Liver (tissue), 9 donors: ENCODE results near the gene CEMIP. TPM values are rescaled to one million over a fixed set of nuclear protein-coding genes. Genes with fewer than 3 reads are reported as not detected.

ENCODE experiments used
- DNase-seq: peaks from one replicate; pipeline ENCODE4 v3.0.0-alpha.2; 2017; ENCODE audit warnings: low spot score
- H3K27ac ChIP-seq, 2 donors: one replicate each; pipeline ENCODE4 v1.7.0; 2013; ENCODE audit warnings: inconsistent platforms in 2 of 2, low read length in 2 of 2, control low read depth in 1 of 2, low read depth in 1 of 2, mild to moderate bottlenecking in 1 of 2
- H3K27me3 ChIP-seq, 4 donors: one replicate each; pipeline versions ENCODE4 v1.6.1 to v1.7.0; 2013; ENCODE audit warnings: low read length in 3 of 4, inconsistent platforms in 1 of 4, mild to moderate bottlenecking in 1 of 4, moderate library complexity in 1 of 4; ENCODE audit not compliant: control insufficient read depth in 4 of 4, insufficient read depth in 4 of 4
- H3K36me3 ChIP-seq, 4 donors: one replicate each; pipeline versions ENCODE4 v1.6.1 to v1.7.0; 2013; ENCODE audit warnings: low read length in 3 of 4, mild to moderate bottlenecking in 3 of 4, low read depth in 1 of 4, moderate library complexity in 1 of 4; ENCODE audit not compliant: control insufficient read depth in 4 of 4, insufficient read depth in 3 of 4
- H3K4me1 ChIP-seq, 4 donors: one replicate each; pipeline versions ENCODE4 v1.6.1 to v1.7.0; 2013; ENCODE audit warnings: low read length in 3 of 4, mild to moderate bottlenecking in 3 of 4, moderate library complexity in 1 of 4; ENCODE audit not compliant: control insufficient read depth in 4 of 4, insufficient read depth in 4 of 4
- H3K4me3 ChIP-seq, 3 donors: one replicate each; pipeline versions ENCODE4 v1.6.1 to v1.7.0; 2013; ENCODE audit warnings: low read length in 3 of 3, control low read depth in 1 of 3, low read depth in 1 of 3, mild to moderate bottlenecking in 1 of 3
- H3K9ac ChIP-seq, 2 donors: one replicate each; pipeline ENCODE4 v1.7.0; 2013; ENCODE audit warnings: low read length in 2 of 2, mild to moderate bottlenecking in 2 of 2, moderate library complexity in 2 of 2, control low read depth in 1 of 2, low read depth in 1 of 2
- H3K9me3 ChIP-seq, 4 donors: one replicate each; pipeline versions ENCODE4 v1.6.1 to v1.7.0; 2013; ENCODE audit warnings: low read length in 3 of 4; ENCODE audit not compliant: control insufficient read depth in 4 of 4
- ATF3 ChIP-seq: IDR thresholded peaks from 2 replicates; pipeline ENCODE4 v1.6.1; 2016; ENCODE audit warnings: antibody characterized with exemption
- CTCF ChIP-seq: fragments of 150-350 bp; IDR thresholded peaks from 2 replicates; pipeline ENCODE4 v1.5.1; 2017; ENCODE audit warnings: improper control_type of control experiment, low read depth, low read length; ENCODE audit not compliant: missing input control
- EGR1 ChIP-seq, 2 donors: IDR thresholded peaks; 2 replicates each; pipeline ENCODE4 v1.6.1; 2016 to 2018; ENCODE audit warnings: antibody characterized with exemption in 2 of 2, low read depth in 2 of 2
- FOXA2 ChIP-seq: IDR thresholded peaks from 2 replicates; pipeline ENCODE4 v1.6.1; 2016; ENCODE audit warnings: antibody characterized with exemption
- GABPA ChIP-seq, 2 donors: IDR thresholded peaks in 1 of 2; conservative IDR thresholded peaks in 1 of 2; 2 replicates each; pipeline ENCODE4 v1.6.1; 2016; ENCODE audit warnings: antibody characterized with exemption in 2 of 2, mild to moderate bottlenecking in 1 of 2, moderate library complexity in 1 of 2
- HNF4A ChIP-seq, 2 donors: conservative IDR thresholded peaks; 2 replicates each; pipeline ENCODE4 v1.6.1; 2016; ENCODE audit warnings: antibody characterized with exemption in 2 of 2, mild to moderate bottlenecking in 2 of 2
- JUND ChIP-seq, 2 donors: IDR thresholded peaks; 2 replicates each; pipeline ENCODE4 v1.6.1; 2016; ENCODE audit warnings: antibody characterized with exemption in 2 of 2
- MAX ChIP-seq: IDR thresholded peaks from 2 replicates; pipeline ENCODE4 v1.6.1; 2016; ENCODE audit warnings: antibody characterized with exemption
- NR2F2 ChIP-seq: IDR thresholded peaks from 2 replicates; pipeline ENCODE4 v1.6.1; 2016; ENCODE audit warnings: antibody characterized with exemption
- RAD21 ChIP-seq, 2 donors: IDR thresholded peaks; 2 replicates each; pipeline ENCODE4 v1.6.1; 2016; ENCODE audit warnings: antibody characterized with exemption in 2 of 2, mild to moderate bottlenecking in 2 of 2
- REST ChIP-seq: IDR thresholded peaks from 2 replicates; pipeline ENCODE4 v1.6.1; 2016; ENCODE audit warnings: antibody characterized with exemption, mild to moderate bottlenecking
- RXRA ChIP-seq, 2 donors: IDR thresholded peaks; 2 replicates each; pipeline ENCODE4 v1.6.1; 2017 to 2018; ENCODE audit warnings: antibody characterized with exemption in 2 of 2, mild to moderate bottlenecking in 1 of 2
- SP1 ChIP-seq: IDR thresholded peaks from 2 replicates; pipeline ENCODE4 v1.6.1; 2018; ENCODE audit warnings: antibody characterized with exemption, mild to moderate bottlenecking
- TAF1 ChIP-seq: conservative IDR thresholded peaks from 2 replicates; pipeline ENCODE4 v1.6.1; 2016; ENCODE audit warnings: antibody characterized with exemption, mild to moderate bottlenecking
- YY1 ChIP-seq: IDR thresholded peaks from 2 replicates; pipeline ENCODE4 v1.6.1; 2016; ENCODE audit warnings: antibody characterized with exemption, mild to moderate bottlenecking
- ZBTB33 ChIP-seq: IDR thresholded peaks from 2 replicates; pipeline ENCODE4 v1.6.1; 2016; ENCODE audit warnings: antibody characterized with exemption
- WGBS: extraction: QIAGEN DNeasy Blood & Tissue Kit; methylation state at CpG from one replicate; pipeline ENCODE4 v1.1.7; 2013; 5-methylcytosine and 5-hydroxymethylcytosine counted together
- polyA plus RNA-seq, 2 donors: library from polyadenylated mRNA; stranded (reverse) in 1 of 2; unstranded in 1 of 2; fragments of 200-250 nt in 1 of 2; fragments of >200 nt in 1 of 2; fragmentation: Nextera tagmentation in 1 of 2; extraction: Ambion mirVana in 1 of 2; gene quantifications; one replicate each; pipeline versions ENCODE4 v1.2.1 to v1.2.3, GENCODE V29; 2013 to 2015
- total RNA-seq, 2 donors: library from RNA; depleted of rRNA; stranded (reverse); fragments of >200 nt; gene quantifications; one replicate each; pipeline ENCODE4 v1.2.3, GENCODE V29; 2014
- donor health status: healthy.
- donor health status: healthy.
- donor health status: healthy.
- donor health status: healthy.
- donor health status: healthy.

The CEMIP gene
- total and polyA plus RNA-seq, 4 donors, result under 0.01 to 0.89 (median 0.21) TPM

- DNase-seq, result no peak
- no peak overlapping the region for H3K9ac ChIP-seq
- no peaks in the 10 kb centered on the region for H3K9me3 ChIP-seq
- H3K27me3 ChIP-seq, result peaks cover 0 to 10% (median 0%) of the 10 kb centered on the region in 4 donors
- H3K4me3 ChIP-seq, result no peak overlapping the region
- H3K4me1 ChIP-seq, result no peaks in the 10 kb centered on the region
- H3K36me3 ChIP-seq, result no peaks in the 10 kb centered on the region
- no peak overlapping the region for H3K27ac ChIP-seq
- no peak for TF ChIP-seq EGR1 (IDR thresholded peaks at IDR 0.05; ENCODE audit: low read depth in 2 of 2)
- no peak for TF ChIP-seq YY1
- TF ChIP-seq GABPA (IDR thresholded peaks at IDR 0.05 in 1 of 2, conservative IDR thresholded peaks at IDR 0.05 in 1 of 2), result no peak
- no peak for TF ChIP-seq ZBTB33
- TF ChIP-seq HNF4A (conservative IDR thresholded peaks at IDR 0.05), result no peak
- TF ChIP-seq CTCF, result no peak
- no peak for TF ChIP-seq MAX
- no peak for TF ChIP-seq SP1
- no peak for TF ChIP-seq ATF3
- no peak for TF ChIP-seq RXRA (IDR thresholded peaks at IDR 0.05)
- no peak for TF ChIP-seq TAF1
- 68% methylated on average over 6 of the region's 6 CpGs for WGBS
Observed at GRCh38 chr15:80788536-80788935, 9.4 kb downstream of the CEMIP start.

GRCh38 chr15:80789296-80789695 lies 10.1 kb downstream of the CEMIP start:
- DNase-seq, result no peak
- Histone ChIP-seq H3K4me1 (no peaks in the 10 kb centered on the region), H3K4me3 (no peak overlapping the region), H3K27me3 (peaks cover 0 to 10% (median 0%) of the 10 kb centered on the region in 4 donors), H3K27ac (no peak overlapping the region), H3K36me3 (no peaks in the 10 kb centered on the region), H3K9me3 (no peaks in the 10 kb centered on the region), H3K9ac (no peak overlapping the region)
- WGBS, result 47% methylated on average over 5 of the region's 5 CpGs
- TF ChIP-seq RXRA (IDR thresholded peaks at IDR 0.05), result no peak
- no peak for TF ChIP-seq YY1
- no peak for TF ChIP-seq NR2F2
- TF ChIP-seq FOXA2, result no peak
- no peak for TF ChIP-seq SP1
- TF ChIP-seq HNF4A (conservative IDR thresholded peaks at IDR 0.05), result no peak
- no peak for TF ChIP-seq TAF1
- TF ChIP-seq GABPA (IDR thresholded peaks at IDR 0.05 in 1 of 2, conservative IDR thresholded peaks at IDR 0.05 in 1 of 2), result no peak
- no peak for TF ChIP-seq REST
- no peak for TF ChIP-seq ZBTB33
- no peak for TF ChIP-seq JUND (IDR thresholded peaks at IDR 0.05)
- no peak for TF ChIP-seq MAX
- no peak for TF ChIP-seq RAD21 (IDR thresholded peaks at IDR 0.05)
- no peak for TF ChIP-seq CTCF
